PFSK-1 (cell line): ENCODE data around the gene LRP2.

Source experiments
- FOXP2 ChIP-seq: optimal IDR thresholded peaks from 2 replicates; pipeline ENCODE3; 2011; ENCODE audit warnings: borderline replicate concordance, control low read depth, inconsistent platforms; ENCODE audit not compliant: insufficient read depth; ENCODE audit errors: extremely low read length, extremely low read depth
- POLR2AphosphoS5 ChIP-seq: IDR thresholded peaks from 2 replicates; pipeline ENCODE4 v1.6.1; 2012; ENCODE audit warnings: low read depth, mild to moderate bottlenecking, control low read depth, low read length, moderate library complexity
- SIN3A ChIP-seq: IDR thresholded peaks from 2 replicates; pipeline ENCODE4 v1.6.1; 2012; ENCODE audit warnings: mild to moderate bottlenecking, low read length, moderate library complexity, borderline replicate concordance; ENCODE audit not compliant: insufficient read depth
- TAF1 ChIP-seq: IDR thresholded peaks from 2 replicates; pipeline ENCODE4 v1.6.1; 2012; ENCODE audit warnings: low read length, control low read depth, borderline replicate concordance; ENCODE audit not compliant: insufficient read depth
- TF ChIP-seq, protein P1 (sequence below), 2 experiments: IDR thresholded peaks; 2 replicates each; pipeline versions ENCODE4 v1.6.1 to v1.8.0; 2011 to 2012; ENCODE audit warnings: low read depth in 2 of 2, low read length in 2 of 2, control low read depth in 1 of 2, inconsistent platforms in 1 of 2, mild to moderate bottlenecking in 1 of 2, moderate library complexity in 1 of 2; ENCODE audit not compliant: insufficient read depth in 1 of 2

Gene LRP2

DNA sequence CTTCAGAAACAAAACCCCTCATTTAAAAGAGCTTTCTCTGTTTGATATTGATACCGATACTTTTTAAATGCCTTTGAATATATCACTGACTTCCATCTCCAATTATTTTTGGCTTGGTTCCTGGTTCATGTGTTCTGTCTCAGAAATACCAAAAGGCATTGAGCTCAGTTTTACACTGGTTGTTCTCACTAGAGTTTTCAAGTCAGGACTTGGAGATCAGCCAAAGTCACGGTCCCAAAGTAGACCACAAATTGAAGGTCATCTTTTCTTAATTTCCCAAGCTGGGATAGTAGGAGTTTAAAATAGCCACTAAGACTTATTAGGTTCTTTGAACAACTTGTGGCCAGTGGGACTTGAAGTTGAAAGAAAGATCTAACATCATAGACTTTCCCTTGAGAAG lies 268.8 kb downstream of the LRP2 start:
- TF ChIP-seq FOXP2 (no peak), SIN3A (no peak), TAF1 (no peak)

DNA sequence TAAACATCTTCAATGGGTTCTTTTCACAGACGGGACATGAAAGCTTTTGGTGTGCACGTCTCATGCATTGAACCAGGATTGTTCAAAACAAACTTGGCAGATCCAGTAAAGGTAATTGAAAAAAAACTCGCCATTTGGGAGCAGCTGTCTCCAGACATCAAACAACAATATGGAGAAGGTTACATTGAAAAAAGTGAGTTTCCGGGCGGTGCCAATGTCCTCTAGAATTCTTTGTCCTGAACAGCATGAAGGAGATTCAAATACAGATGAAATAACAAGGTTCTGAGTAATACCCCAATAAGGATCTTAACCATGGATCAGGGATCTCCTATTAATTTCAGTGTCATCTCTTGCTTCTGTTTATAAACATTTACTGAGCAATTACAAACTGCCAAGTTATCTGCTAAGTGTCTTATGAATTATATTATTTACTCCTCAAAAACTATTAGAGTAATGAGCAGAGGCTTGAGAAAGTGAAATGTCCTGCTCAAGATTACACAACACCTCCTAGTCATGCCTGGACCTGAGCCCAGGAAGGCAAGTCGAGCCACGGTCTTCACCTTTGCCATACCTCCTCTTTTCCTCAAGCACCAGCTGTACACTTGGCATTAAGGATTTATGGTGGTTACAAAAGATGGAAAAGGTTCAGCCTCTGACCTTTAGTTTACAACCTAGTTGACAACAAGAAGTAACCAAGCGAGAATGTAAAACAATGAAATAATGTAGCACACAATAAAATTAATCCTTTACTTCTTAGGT lies 270.4 kb downstream of the LRP2 start:
- TF ChIP-seq FOXP2 (no peak), POLR2AphosphoS5 (no peak), SIN3A (no peak), TAF1 (no peak)
- TF ChIP-seq, protein P1, sequence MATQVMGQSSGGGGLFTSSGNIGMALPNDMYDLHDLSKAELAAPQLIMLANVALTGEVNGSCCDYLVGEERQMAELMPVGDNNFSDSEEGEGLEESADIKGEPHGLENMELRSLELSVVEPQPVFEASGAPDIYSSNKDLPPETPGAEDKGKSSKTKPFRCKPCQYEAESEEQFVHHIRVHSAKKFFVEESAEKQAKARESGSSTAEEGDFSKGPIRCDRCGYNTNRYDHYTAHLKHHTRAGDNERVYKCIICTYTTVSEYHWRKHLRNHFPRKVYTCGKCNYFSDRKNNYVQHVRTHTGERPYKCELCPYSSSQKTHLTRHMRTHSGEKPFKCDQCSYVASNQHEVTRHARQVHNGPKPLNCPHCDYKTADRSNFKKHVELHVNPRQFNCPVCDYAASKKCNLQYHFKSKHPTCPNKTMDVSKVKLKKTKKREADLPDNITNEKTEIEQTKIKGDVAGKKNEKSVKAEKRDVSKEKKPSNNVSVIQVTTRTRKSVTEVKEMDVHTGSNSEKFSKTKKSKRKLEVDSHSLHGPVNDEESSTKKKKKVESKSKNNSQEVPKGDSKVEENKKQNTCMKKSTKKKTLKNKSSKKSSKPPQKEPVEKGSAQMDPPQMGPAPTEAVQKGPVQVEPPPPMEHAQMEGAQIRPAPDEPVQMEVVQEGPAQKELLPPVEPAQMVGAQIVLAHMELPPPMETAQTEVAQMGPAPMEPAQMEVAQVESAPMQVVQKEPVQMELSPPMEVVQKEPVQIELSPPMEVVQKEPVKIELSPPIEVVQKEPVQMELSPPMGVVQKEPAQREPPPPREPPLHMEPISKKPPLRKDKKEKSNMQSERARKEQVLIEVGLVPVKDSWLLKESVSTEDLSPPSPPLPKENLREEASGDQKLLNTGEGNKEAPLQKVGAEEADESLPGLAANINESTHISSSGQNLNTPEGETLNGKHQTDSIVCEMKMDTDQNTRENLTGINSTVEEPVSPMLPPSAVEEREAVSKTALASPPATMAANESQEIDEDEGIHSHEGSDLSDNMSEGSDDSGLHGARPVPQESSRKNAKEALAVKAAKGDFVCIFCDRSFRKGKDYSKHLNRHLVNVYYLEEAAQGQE (IDR thresholded peaks at IDR 0.05; ENCODE audit: insufficient read depth in 1 of 2, low read depth in 2 of 2, low read length in 2 of 2), result no peak

DNA sequence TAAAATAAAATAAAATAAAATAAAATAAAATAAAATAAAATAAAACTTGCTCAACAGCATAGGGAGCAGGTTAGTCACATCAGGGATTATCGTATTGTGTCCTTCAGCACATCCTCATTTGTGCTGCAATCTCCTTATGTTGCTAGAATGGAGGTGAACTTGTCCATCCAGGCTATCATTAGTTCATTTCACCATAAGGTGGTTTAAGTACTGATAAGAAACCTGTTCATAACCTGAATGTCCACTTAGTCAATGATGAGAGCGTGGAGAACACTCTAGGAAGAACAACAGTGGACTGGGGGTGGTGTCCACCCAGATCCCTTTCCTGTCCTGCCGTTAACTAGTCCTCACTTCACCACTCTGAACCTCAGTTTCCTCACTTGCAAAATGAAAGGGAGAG lies 271.1 kb downstream of the LRP2 start:
- TF ChIP-seq POLR2AphosphoS5 (no peak), TAF1 (no peak), FOXP2 (no peak)

DNA sequence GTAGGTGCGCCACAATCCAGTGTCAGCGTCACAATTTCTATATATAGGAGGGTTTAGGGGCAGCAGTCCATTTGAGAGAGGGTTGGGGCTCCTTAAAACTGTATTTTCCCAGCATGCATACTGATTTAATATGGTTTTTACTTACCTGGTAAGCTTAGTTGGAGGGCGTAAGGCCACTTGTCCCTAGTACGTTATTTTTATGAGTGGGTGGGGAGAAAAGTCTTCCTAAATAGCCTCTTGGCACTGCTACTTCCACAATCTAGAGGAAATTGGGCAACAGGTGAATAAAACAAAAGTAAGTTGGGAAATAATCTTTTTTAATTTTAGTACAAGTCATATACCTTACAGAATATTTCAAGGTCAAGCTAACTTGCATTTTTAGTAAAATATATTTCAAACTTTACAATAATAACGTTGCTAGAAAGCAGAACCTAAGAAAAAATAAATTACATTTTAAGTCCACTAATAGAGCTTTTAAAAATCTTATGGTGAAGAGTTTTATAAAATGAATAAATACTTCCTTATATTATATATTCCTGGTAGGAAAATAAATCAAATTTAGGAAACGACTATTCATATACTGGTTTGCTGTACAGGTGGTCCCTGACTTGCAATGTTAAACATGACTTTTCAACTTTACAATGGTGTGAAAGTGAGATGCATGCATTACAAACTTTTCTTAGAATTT lies 272.1 kb downstream of the LRP2 start:
- TF ChIP-seq FOXP2 (no peak), POLR2AphosphoS5 (no peak), TAF1 (no peak), SIN3A (no peak)
- TF ChIP-seq, protein P1 (IDR thresholded peaks at IDR 0.05; ENCODE audit: insufficient read depth in 1 of 2, low read depth in 2 of 2, low read length in 2 of 2), result no peak

DNA sequence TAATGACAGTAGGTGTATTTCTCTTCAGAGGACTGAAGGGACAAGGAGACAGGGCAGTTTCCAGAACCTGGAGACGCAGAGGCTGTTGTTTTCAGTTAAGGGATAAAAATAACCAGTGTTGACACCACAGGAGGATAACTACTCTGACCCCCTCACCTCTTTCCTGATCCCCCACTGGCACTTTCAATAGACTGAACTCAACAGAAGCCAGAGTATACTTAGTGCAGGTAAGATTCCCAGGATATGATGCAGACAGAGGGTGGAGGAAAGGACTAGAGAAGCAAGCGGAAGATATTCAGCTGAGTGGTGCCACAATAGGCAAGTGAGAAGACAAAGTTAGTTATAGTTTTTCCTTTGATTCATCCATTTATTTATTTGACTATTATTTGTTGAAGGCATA lies 273.2 kb downstream of the LRP2 start:
- no peak for TF ChIP-seq FOXP2
- TF ChIP-seq POLR2AphosphoS5, result no peak
- TF ChIP-seq, protein P1 (IDR thresholded peaks at IDR 0.05; ENCODE audit: insufficient read depth in 1 of 2, low read depth in 2 of 2, low read length in 2 of 2), result no peak
- TF ChIP-seq SIN3A, result no peak
- no peak for TF ChIP-seq TAF1
